Measurements from ENCODE around the gene RGS7.

Gene RGS7

DNA sequence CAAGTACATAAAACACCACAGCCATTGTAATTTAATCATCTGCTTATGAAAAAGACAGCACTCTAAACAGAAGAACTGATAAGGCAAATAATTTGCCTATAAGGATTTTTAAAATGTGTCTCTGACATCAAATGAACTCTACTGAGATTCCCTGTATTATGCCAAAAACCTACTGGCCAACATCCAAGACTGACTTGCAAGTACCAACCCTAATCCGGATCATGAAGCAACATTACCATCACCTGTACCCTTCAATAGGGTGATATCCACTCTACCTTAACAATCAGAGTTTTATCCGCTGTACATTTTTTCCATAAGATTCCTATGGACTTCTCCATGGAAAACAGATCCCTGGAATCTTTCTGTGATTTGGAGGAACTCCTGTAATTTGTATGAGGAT is 4.6 kb downstream of the RGS7 start:
- no peak overlapping the region for H3K4ac ChIP-seq (ENCODE audit: low read length)
- H2BK5ac ChIP-seq (ENCODE audit: low read length), result no peak overlapping the region
- peaks cover 0 to 34% (median 18%) of the 10 kb centered on the region in 3 experiments for H3K27me3 ChIP-seq (ENCODE audit: control insufficient read depth in 3 of 3, insufficient read depth in 3 of 3, low read depth in 1 of 3, low read length in 3 of 3)
- H2BK15ac ChIP-seq (ENCODE audit: low read length), result no peak overlapping the region
- H4K8ac ChIP-seq (ENCODE audit: low read depth, low read length), result no peak overlapping the region
- no peak overlapping the region for H3K4me3 ChIP-seq (ENCODE audit: low read length in 2 of 2)
- no peak overlapping the region for H4K91ac ChIP-seq (ENCODE audit: low read depth, low read length, poor library complexity)
- no peak overlapping the region for H2AFZ ChIP-seq (ENCODE audit: low read length)
- H2BK120ac ChIP-seq (ENCODE audit: low read depth, low read length), result no peak overlapping the region
- no peak overlapping the region for H3K14ac ChIP-seq (ENCODE audit: low read length)
- H2BK12ac ChIP-seq (ENCODE audit: low read length), result no peak overlapping the region
- H3K18ac ChIP-seq (ENCODE audit: low read length), result no peak overlapping the region
- DNase-seq (ENCODE audit: low spot score), result no peak
- no peak overlapping the region for H3K27ac ChIP-seq (replicated peaks; ENCODE audit: low read length)
- no CpG with 5 or more reads among the region's 2 CpGs for WGBS, 2 donors (ENCODE audit: extremely low coverage in 2 of 2, insufficient read length in 2 of 2, insufficient replicate concordance in 1 of 2)
- no peaks in the 10 kb centered on the region for H3K9me3 ChIP-seq (replicated peaks in 1 of 2; ENCODE audit: control insufficient read depth in 2 of 2, insufficient read depth in 1 of 2, low read depth in 1 of 2, low read length in 2 of 2)
- H3K4me1 ChIP-seq (ENCODE audit: control insufficient read depth in 2 of 2, insufficient read depth in 1 of 2, low read depth in 1 of 2, low read length in 2 of 2), result no peaks in the 10 kb centered on the region
- H3K23ac ChIP-seq (ENCODE audit: low read depth, low read length, poor library complexity), result no peak overlapping the region
- no peak overlapping the region for H3K9ac ChIP-seq (ENCODE audit: low read depth, low read length, poor library complexity)
- no peaks in the 10 kb centered on the region for H3K36me3 ChIP-seq (replicated peaks in 1 of 2; ENCODE audit: control insufficient read depth in 2 of 2, insufficient read depth in 2 of 2, low read length in 2 of 2)
- H3K4me2 ChIP-seq (ENCODE audit: insufficient read depth, low read length, poor library complexity, severe bottlenecking), result no peak overlapping the region
- no peak overlapping the region for H2AK5ac ChIP-seq (ENCODE audit: low read depth, low read length)
- H3K79me1 ChIP-seq (ENCODE audit: low read depth, low read length), result no peaks in the 10 kb centered on the region

DNA sequence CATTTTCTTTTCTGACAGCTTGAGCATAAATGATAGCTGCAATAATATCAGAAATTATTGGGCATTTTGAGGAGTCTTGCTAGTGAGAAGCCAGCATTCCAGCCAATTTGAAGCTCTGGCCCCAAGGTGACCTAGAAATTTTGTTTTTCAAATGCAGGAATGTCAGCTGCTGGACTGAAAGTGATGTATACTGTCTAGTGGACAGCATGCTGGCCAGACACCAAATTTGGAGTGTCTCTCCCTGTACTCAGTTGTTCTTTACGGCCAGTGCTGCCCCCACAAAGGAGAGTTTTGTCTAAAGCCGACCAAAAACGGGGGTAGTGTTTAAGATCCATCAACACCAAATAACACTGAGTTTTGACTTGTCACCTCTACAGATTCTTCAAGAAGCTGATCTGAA is 5.2 kb downstream of the RGS7 start:
- Histone ChIP-seq H3K23ac (ENCODE audit: low read depth, low read length, poor library complexity) (no peak overlapping the region), H3K4me3 (ENCODE audit: low read length in 2 of 2) (no peak overlapping the region), H3K14ac (ENCODE audit: low read length) (no peak overlapping the region), H3K36me3 (replicated peaks in 1 of 2; ENCODE audit: control insufficient read depth in 2 of 2, insufficient read depth in 2 of 2, low read length in 2 of 2) (no peaks in the 10 kb centered on the region), H4K91ac (ENCODE audit: low read depth, low read length, poor library complexity) (no peak overlapping the region), H3K9ac (ENCODE audit: low read depth, low read length, poor library complexity) (no peak overlapping the region), H3K4me1 (ENCODE audit: control insufficient read depth in 2 of 2, insufficient read depth in 1 of 2, low read depth in 1 of 2, low read length in 2 of 2) (no peaks in the 10 kb centered on the region), H2BK120ac (ENCODE audit: low read depth, low read length) (no peak overlapping the region), H3K4ac (ENCODE audit: low read length) (no peak overlapping the region), H3K27ac (replicated peaks; ENCODE audit: low read length) (no peak overlapping the region), H4K8ac (ENCODE audit: low read depth, low read length) (no peak overlapping the region), H2BK12ac (ENCODE audit: low read length) (no peak overlapping the region), H2BK5ac (ENCODE audit: low read length) (no peak overlapping the region), H3K18ac (ENCODE audit: low read length) (no peak overlapping the region), H2AFZ (ENCODE audit: low read length) (no peak overlapping the region), H3K4me2 (ENCODE audit: insufficient read depth, low read length, poor library complexity, severe bottlenecking) (no peak overlapping the region), H2AK5ac (ENCODE audit: low read depth, low read length) (no peak overlapping the region), H3K79me1 (ENCODE audit: low read depth, low read length) (no peaks in the 10 kb centered on the region), H2BK15ac (ENCODE audit: low read length) (no peak overlapping the region), H3K27me3 (ENCODE audit: control insufficient read depth in 3 of 3, insufficient read depth in 3 of 3, low read depth in 1 of 3, low read length in 3 of 3) (peaks cover 0 to 32% (median 15%) of the 10 kb centered on the region in 3 experiments), H3K9me3 (replicated peaks in 1 of 2; ENCODE audit: control insufficient read depth in 2 of 2, insufficient read depth in 1 of 2, low read depth in 1 of 2, low read length in 2 of 2) (no peaks in the 10 kb centered on the region)
- WGBS, 2 donors (ENCODE audit: extremely low coverage in 2 of 2, insufficient read length in 2 of 2, insufficient replicate concordance in 1 of 2), result no CpG with 5 or more reads among the region's 3 CpGs
- no peak for DNase-seq (ENCODE audit: low spot score)

DNA sequence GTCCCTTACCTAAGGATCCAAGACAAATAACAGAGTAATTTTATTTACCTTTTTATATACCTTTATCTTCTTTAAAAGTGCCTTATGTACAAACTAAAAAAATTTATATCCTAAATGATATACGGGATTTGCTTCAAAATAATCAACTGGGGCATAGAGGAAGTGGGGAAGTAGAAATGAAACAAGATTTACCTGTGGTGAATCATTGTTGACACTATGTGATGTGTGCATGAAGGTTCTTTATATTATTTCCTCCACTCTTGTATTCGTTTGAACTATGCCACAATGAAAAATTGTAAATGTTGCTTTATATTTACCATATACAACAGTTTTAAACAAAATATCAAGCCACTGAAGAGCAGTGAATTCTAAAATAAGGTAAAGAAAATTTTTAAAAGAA is 13.0 kb downstream of the RGS7 start:
- Histone ChIP-seq H2BK15ac (ENCODE audit: low read length) (no peak overlapping the region), H3K27me3 (ENCODE audit: control insufficient read depth in 3 of 3, insufficient read depth in 3 of 3, low read depth in 1 of 3, low read length in 3 of 3) (no peaks in the 10 kb centered on the region), H3K4me3 (ENCODE audit: low read length in 2 of 2) (no peak overlapping the region), H2AFZ (ENCODE audit: low read length) (no peak overlapping the region), H2BK5ac (ENCODE audit: low read length) (no peak overlapping the region), H2BK12ac (ENCODE audit: low read length) (no peak overlapping the region), H3K9me3 (replicated peaks in 1 of 2; ENCODE audit: control insufficient read depth in 2 of 2, insufficient read depth in 1 of 2, low read depth in 1 of 2, low read length in 2 of 2) (no peaks in the 10 kb centered on the region), H3K9ac (ENCODE audit: low read depth, low read length, poor library complexity) (no peak overlapping the region), H4K91ac (ENCODE audit: low read depth, low read length, poor library complexity) (no peak overlapping the region), H3K23ac (ENCODE audit: low read depth, low read length, poor library complexity) (no peak overlapping the region), H3K36me3 (replicated peaks in 1 of 2; ENCODE audit: control insufficient read depth in 2 of 2, insufficient read depth in 2 of 2, low read length in 2 of 2) (no peaks in the 10 kb centered on the region), H3K14ac (ENCODE audit: low read length) (no peak overlapping the region), H3K79me1 (ENCODE audit: low read depth, low read length) (no peaks in the 10 kb centered on the region), H4K8ac (ENCODE audit: low read depth, low read length) (no peak overlapping the region), H3K18ac (ENCODE audit: low read length) (no peak overlapping the region), H3K4ac (ENCODE audit: low read length) (no peak overlapping the region), H2AK5ac (ENCODE audit: low read depth, low read length) (no peak overlapping the region), H3K27ac (replicated peaks; ENCODE audit: low read length) (no peak overlapping the region), H3K4me1 (ENCODE audit: control insufficient read depth in 2 of 2, insufficient read depth in 1 of 2, low read depth in 1 of 2, low read length in 2 of 2) (no peaks in the 10 kb centered on the region), H3K4me2 (ENCODE audit: insufficient read depth, low read length, poor library complexity, severe bottlenecking) (no peak overlapping the region), H2BK120ac (ENCODE audit: low read depth, low read length) (no peak overlapping the region)
- no CpG with 5 or more reads among the region's 2 CpGs for WGBS, 2 donors (ENCODE audit: extremely low coverage in 2 of 2, insufficient read length in 2 of 2, insufficient replicate concordance in 1 of 2)
- no peak for DNase-seq (ENCODE audit: low spot score)

DNA sequence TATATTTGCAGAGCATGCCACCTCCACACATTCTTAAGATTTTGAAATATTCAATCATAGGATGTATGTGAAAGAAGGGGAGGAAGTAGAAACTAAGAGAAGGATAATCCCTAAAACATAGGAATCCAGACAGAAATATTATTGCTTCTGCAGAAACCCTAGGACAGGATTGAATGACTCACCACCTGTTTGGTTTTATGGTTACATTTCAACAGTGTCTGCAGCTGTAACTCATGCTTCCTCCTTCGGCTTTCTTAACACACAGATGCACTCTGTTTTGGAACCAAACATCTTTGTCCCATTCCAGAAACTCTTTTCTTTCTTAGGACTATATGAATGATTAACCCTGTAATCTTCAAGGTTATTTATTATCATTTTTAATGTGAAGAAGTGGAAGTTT is 20.7 kb downstream of the RGS7 start:
- no peaks in the 10 kb centered on the region for H3K79me1 ChIP-seq (ENCODE audit: low read depth, low read length)
- H2BK120ac ChIP-seq (ENCODE audit: low read depth, low read length), result no peak overlapping the region
- no peak overlapping the region for H2AFZ ChIP-seq (ENCODE audit: low read length)
- no peak overlapping the region for H2BK5ac ChIP-seq (ENCODE audit: low read length)
- H3K4me2 ChIP-seq (ENCODE audit: insufficient read depth, low read length, poor library complexity, severe bottlenecking), result no peak overlapping the region
- no peak overlapping the region for H4K8ac ChIP-seq (ENCODE audit: low read depth, low read length)
- no peak overlapping the region for H2BK15ac ChIP-seq (ENCODE audit: low read length)
- no CpG with 5 or more reads among the region's 1 CpG for WGBS, 2 donors (ENCODE audit: extremely low coverage in 2 of 2, insufficient read length in 2 of 2, insufficient replicate concordance in 1 of 2)
- no peak overlapping the region for H2AK5ac ChIP-seq (ENCODE audit: low read depth, low read length)
- H3K23ac ChIP-seq (ENCODE audit: low read depth, low read length, poor library complexity), result no peak overlapping the region
- H3K27ac ChIP-seq (replicated peaks; ENCODE audit: low read length), result no peak overlapping the region
- no peak overlapping the region for H3K9ac ChIP-seq (ENCODE audit: low read depth, low read length, poor library complexity)
- no peak overlapping the region for H3K14ac ChIP-seq (ENCODE audit: low read length)
- no peak overlapping the region for H3K4ac ChIP-seq (ENCODE audit: low read length)
- no peaks in the 10 kb centered on the region for H3K4me1 ChIP-seq (ENCODE audit: control insufficient read depth in 2 of 2, insufficient read depth in 1 of 2, low read depth in 1 of 2, low read length in 2 of 2)
- no peak overlapping the region for H3K4me3 ChIP-seq (ENCODE audit: low read length in 2 of 2)
- H4K91ac ChIP-seq (ENCODE audit: low read depth, low read length, poor library complexity), result no peak overlapping the region
- no peak overlapping the region for H3K18ac ChIP-seq (ENCODE audit: low read length)
- no peaks in the 10 kb centered on the region for H3K27me3 ChIP-seq (ENCODE audit: control insufficient read depth in 3 of 3, insufficient read depth in 3 of 3, low read depth in 1 of 3, low read length in 3 of 3)
- H3K36me3 ChIP-seq (replicated peaks in 1 of 2; ENCODE audit: control insufficient read depth in 2 of 2, insufficient read depth in 2 of 2, low read length in 2 of 2), result no peaks in the 10 kb centered on the region
- H3K9me3 ChIP-seq (replicated peaks in 1 of 2; ENCODE audit: control insufficient read depth in 2 of 2, insufficient read depth in 1 of 2, low read depth in 1 of 2, low read length in 2 of 2), result no peaks in the 10 kb centered on the region
- H2BK12ac ChIP-seq (ENCODE audit: low read length), result no peak overlapping the region
- DNase-seq (ENCODE audit: low spot score), result no peak
